ENCODE data around the gene EHD1.

EHD1 gene

DNA sequence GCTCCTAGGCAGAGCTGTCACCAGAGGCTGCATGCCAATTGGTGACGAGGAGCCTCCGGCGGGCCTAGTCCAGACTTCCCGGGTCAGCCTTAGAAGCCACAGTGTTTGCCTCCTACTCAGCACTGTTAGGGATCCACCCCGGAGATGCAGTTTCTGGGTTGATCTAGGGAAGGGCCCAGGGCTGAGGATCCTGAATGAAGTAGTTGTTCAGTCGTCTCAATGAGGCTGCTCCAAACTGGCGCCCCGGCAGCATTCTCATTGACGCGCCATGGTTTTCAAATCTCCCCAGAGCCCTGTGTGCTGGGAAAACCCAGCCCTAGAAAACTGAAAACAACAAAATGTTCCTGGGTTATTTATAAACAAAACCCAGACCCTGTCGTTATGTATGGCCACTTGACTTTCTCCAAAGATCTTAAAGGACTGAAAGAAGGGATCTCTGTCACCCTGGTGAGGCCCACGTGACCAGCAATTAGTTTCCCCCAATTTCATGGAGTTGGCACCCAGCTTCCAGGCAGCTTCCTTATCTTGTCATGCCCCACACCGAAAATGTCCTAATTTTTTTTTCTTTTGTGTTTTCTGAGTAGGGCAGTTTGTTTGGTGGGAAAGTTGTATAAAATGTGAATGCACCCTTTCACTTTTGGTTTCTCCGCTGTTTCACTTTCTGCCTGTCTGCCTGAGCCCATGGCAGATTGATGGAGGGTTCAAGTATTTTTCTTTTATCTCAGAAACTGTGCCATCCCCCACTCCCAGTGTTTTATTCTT is 2.0 kb upstream of the EHD1 start:
- no peak for DNase-seq (ENCODE audit: low read depth)
- H3K4me3 ChIP-seq (ENCODE audit: low read depth, low read length): peak overlapping the region; percentile 33
- TF ChIP-seq, protein P1, sequence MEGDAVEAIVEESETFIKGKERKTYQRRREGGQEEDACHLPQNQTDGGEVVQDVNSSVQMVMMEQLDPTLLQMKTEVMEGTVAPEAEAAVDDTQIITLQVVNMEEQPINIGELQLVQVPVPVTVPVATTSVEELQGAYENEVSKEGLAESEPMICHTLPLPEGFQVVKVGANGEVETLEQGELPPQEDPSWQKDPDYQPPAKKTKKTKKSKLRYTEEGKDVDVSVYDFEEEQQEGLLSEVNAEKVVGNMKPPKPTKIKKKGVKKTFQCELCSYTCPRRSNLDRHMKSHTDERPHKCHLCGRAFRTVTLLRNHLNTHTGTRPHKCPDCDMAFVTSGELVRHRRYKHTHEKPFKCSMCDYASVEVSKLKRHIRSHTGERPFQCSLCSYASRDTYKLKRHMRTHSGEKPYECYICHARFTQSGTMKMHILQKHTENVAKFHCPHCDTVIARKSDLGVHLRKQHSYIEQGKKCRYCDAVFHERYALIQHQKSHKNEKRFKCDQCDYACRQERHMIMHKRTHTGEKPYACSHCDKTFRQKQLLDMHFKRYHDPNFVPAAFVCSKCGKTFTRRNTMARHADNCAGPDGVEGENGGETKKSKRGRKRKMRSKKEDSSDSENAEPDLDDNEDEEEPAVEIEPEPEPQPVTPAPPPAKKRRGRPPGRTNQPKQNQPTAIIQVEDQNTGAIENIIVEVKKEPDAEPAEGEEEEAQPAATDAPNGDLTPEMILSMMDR (IDR thresholded peaks at IDR 0.05; ENCODE audit: low read depth, low read length, missing control alignments): no peak

DNA sequence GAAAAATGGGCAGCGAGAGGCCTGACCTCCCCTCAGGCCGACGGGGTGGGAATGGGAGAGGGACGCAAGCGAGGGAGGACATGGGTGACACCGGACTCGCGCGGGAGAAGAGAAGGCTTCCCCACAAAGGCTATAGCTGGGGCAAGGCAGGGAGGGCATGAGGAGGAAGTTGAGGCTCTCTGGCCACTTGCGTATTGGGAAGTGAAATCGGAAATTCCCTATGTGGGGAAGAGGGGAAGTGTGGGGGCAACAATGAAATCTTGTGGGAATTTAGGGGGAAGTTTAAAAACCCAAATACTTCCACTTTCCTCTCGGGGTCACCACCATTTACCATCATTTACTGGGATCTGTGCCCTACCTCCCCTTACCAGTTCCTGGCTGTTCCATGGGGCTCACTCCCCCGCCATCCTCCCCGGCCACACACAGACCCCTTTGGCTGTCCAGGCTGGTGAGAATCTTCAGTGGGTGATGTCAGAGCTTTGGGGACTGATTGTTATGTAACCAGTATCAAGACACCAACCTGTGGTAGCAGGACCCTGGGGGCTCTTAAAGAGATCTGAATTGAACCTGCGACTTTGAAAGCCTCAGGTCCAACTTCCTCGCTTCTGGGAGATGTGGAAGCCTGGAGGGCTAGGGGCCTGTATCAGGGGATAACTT is 951 bp upstream of the EHD1 start:
- no peak for DNase-seq (ENCODE audit: low read depth)
- H3K4me3 ChIP-seq (ENCODE audit: low read depth, low read length): peak overlapping the region; percentile 70
- TF ChIP-seq, protein P1 (IDR thresholded peaks at IDR 0.05; ENCODE audit: low read depth, low read length, missing control alignments): no peak

DNA sequence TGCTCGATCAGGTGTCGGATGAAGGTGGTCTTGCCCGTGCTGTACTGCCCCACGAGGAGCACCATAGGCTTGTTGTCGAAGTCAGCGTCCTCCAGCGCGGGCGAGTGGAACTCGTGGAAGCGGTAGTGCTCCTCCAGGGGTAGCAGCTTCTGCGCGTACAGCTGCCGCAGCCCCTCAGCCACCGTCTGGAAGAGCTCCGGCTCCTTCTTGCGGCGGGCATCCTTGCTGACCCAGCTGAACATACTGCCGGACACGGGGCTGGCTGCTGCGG is 263 bp downstream of the EHD1 start:
- peak overlapping the region; percentile 92 for H3K4me3 ChIP-seq (ENCODE audit: low read depth, low read length)
- TF ChIP-seq, protein P1 (IDR thresholded peaks at IDR 0.05; ENCODE audit: low read depth, low read length, missing control alignments): no peak
- no peak for DNase-seq (ENCODE audit: low read depth)

DNA sequence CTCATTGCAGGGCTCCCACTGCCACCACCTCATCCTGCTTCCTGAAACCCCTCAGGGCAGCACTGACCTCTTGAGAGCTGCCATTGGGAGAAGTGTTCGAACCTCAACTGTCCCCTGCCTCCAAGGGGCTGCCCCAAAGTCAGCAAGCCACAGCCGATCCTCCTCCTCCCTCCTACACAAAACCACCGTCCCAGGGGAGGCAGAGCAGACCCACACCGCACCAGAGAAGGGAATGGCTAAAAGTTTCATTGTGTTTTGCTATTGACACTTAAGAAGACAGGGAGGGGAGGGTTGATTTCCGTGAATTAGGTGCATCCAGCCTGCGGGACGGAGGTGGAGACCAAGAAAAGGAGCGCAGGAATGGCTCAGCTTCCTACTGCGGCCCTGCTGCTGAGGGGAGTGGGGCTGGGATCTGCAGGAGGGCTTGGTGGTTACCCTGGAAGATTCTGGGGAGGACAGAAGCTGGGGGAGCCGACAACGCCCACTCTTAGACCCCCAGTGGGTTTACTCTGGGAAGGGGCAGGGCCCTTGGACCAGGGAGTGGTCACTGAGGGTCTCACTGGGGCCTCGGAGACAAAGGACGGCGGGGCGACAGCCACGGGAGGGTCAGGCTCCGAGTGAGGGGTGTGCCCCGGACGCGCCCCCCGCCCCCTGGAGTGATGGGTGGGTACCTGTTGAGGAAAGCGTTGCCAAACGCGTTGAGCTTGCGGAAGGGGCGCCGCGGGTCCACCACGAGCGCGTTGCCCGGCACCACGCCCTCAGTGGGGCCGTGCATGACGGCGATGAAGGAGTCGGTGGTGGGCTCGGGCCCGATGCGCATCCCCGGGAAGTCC is 815 bp downstream of the EHD1 start:
- TF ChIP-seq, protein P1 (IDR thresholded peaks at IDR 0.05; ENCODE audit: low read depth, low read length, missing control alignments): no peak
- peak overlapping the region; percentile 92 for H3K4me3 ChIP-seq (ENCODE audit: low read depth, low read length)
- DNase-seq (ENCODE audit: low read depth): no peak

DNA sequence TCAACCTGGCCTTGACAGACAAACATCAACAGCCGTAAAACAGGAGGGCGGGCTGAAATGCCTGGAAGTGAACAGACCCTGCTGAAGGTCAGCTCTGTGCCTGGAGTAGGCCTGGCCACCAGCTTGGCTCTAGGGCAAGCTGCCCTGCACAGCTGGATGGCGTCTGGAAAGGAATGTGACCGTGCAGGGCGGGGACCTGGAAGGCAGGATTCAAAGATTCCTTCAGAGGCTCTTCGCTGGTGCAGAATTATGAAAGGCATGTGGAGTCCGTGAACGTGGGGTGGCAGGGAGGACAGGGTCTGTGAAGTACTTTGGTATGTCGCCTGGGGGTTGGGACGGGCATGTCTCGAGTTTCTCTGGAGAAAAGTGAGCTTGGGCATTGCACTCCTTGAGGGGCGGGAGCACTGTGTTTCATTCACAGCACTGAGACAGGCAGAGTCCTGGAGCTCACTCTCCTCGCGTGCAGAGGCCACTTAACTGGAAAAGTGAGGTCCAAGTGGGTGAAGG is 1.5 kb downstream of the EHD1 start:
- H3K4me3 ChIP-seq (ENCODE audit: low read depth, low read length): peak overlapping the region; percentile 92
- no peak for DNase-seq (ENCODE audit: low read depth)
- TF ChIP-seq, protein P1 (IDR thresholded peaks at IDR 0.05; ENCODE audit: low read depth, low read length, missing control alignments): no peak

DNA sequence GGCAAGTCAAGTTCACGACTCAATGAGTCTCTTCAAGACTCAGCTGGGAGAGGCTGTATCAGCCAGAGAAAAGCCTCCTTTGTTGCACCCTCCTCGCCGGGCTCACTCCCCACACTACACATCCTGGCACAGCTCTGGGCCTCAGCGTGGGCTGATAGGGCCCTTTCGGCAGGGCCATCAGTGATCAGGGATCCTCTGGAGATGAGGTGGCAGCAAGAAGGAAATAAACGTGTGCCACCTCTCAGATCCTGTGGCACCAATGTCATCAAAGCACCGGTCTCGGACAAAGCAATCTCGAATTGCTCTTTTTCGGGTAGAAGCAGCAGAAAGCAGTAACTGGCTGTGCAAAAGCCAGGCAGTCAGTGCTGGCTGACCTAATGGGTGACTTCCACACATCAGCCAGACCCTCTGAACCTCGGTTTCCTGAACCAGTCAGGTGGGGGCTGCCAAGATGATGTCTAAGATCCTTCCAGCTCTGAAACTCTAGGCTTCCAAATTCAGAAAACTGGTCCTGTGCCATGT is 2.1 kb downstream of the EHD1 start:
- H3K4me3 ChIP-seq (ENCODE audit: low read depth, low read length): peak overlapping the region; percentile 92

More for the DNA sequence above, 2.1 kb downstream of the EHD1 start:
- TF ChIP-seq, protein P1 (IDR thresholded peaks at IDR 0.05; ENCODE audit: low read depth, low read length, missing control alignments): no peak
- no peak for DNase-seq (ENCODE audit: low read depth)
